GM12801 (cell line): Measurements from ENCODE around the gene PHYKPL.

ENCODE experiments used
- CTCF ChIP-seq: IDR thresholded peaks from one replicate; pipeline ENCODE4 v1.5.1; 2011; ENCODE audit warnings: control low read depth; ENCODE audit not compliant: insufficient read length; ENCODE audit errors: extremely low read depth

PHYKPL gene

GRCh38 chr5:178202541-178202940 is 30.1 kb downstream of the PHYKPL start:
- TF ChIP-seq CTCF, result no peak

GRCh38 chr5:178201927-178202235 is 30.7 kb downstream of the PHYKPL start:
- no peak for TF ChIP-seq CTCF

- TF ChIP-seq CTCF, result no peak
These were observed 31.2 kb downstream of the PHYKPL start for GRCh38 chr5:178201221-178201926.

GRCh38 chr5:178199581-178200434 is 32.8 kb downstream of the PHYKPL start:
- no peak for TF ChIP-seq CTCF

GRCh38 chr5:178198706-178199105 is 33.9 kb downstream of the PHYKPL start:
- TF ChIP-seq CTCF, result no peak

- TF ChIP-seq CTCF, result no peak
These were observed 35.6 kb downstream of the PHYKPL start for GRCh38 chr5:178196986-178197385.

GRCh38 chr5:178196281-178196812 is 36.3 kb downstream of the PHYKPL start:
- no peak for TF ChIP-seq CTCF
